ENCODE measurements around the gene ADGRV1. TPM values are rescaled to one million over a fixed set of nuclear protein-coding genes. Genes with fewer than 3 reads are reported as not detected.

ADGRV1 gene
- total and polyA plus RNA-seq, 9 of the 15 experiments (the other 6 are each of a cell fraction or from before 2014, with no cell fraction given) = 21.7 to 156 (median 58.2) TPM

GRCh38 chr5:90948969-90949368 is 390.4 kb downstream of the ADGRV1 start:
- Histone ChIP-seq H3K79me2 (ENCODE audit: control insufficient read depth, insufficient read depth, low read length) (no peaks in the 10 kb centered on the region), H3K4me2 (ENCODE audit: insufficient read depth, low read length) (no peak overlapping the region), H3K4me3 (no peak overlapping the region), H3K4me1 (replicated peaks in 1 of 2; ENCODE audit: control insufficient read depth in 2 of 2, insufficient read depth in 2 of 2, low read length in 2 of 2) (no peaks in the 10 kb centered on the region), H2AFZ (ENCODE audit: low read depth, low read length) (no peak overlapping the region), H3K27ac (ENCODE audit: extremely low read depth, low read depth, low read length) (no peak overlapping the region), H3K36me3 (ENCODE audit: control insufficient read depth, insufficient read depth, low read length) (no peaks in the 10 kb centered on the region), H3K9ac (ENCODE audit: insufficient read depth in 1 of 2, low read depth in 2 of 2, low read length in 2 of 2) (no peak overlapping the region), H3K9me1 (ENCODE audit: control insufficient read depth, insufficient read depth, low read length) (no peaks in the 10 kb centered on the region), H3K9me3 (replicated peaks; ENCODE audit: control insufficient read depth, insufficient read depth, low read depth, low read length) (no peaks in the 10 kb centered on the region), H3K27me3 (ENCODE audit: control insufficient read depth in 2 of 2, insufficient read depth in 2 of 2, low read length in 2 of 2) (no peaks in the 10 kb centered on the region), H4K20me1 (replicated peaks; ENCODE audit: control insufficient read depth, insufficient read depth, low read length) (no peaks in the 10 kb centered on the region)
- ChIA-PET POLR2A (no interaction called here), CTCF (ENCODE audit: low intra/inter-chr PET ratio) (no interaction called here)
- no TSS peak for BruUV-seq (replicated peaks)
- ATAC-seq (no peak), FAIRE-seq (no peak), DNase-seq (ENCODE audit: extremely low read depth in 1 of 4, low spot score in 3 of 4) (no peak)
- intact Hi-C loops (cut with micrococcal nuclease) = no loop called here
- in situ Hi-C loops (cut with MboI) = no loop called here
- 63% methylated on average over 2 of the region's 2 CpGs for WGBS (ENCODE audit: insufficient coverage, low coverage, missing lambda C conversion rate)
- TF ChIP-seq CBFB (CRISPR knock-in tag; IDR thresholded peaks at IDR 0.05) (no peak), GABPB1 (CRISPR knock-in tag; IDR thresholded peaks at IDR 0.05) (no peak), ZNF316 (IDR thresholded peaks at IDR 0.05) (peak; percentile 49), DIDO1 (tag; IDR thresholded peaks at IDR 0.05; ENCODE audit: low read depth) (no peak), ZNF280B (CRISPR knock-in tag; IDR thresholded peaks at IDR 0.05) (no peak), HEY1 (CRISPR knock-in tag; IDR thresholded peaks at IDR 0.05; ENCODE audit: borderline replicate concordance) (no peak), KDM4B (IDR thresholded peaks at IDR 0.05; ENCODE audit: borderline replicate concordance in 2 of 2, low read depth in 1 of 2) (no peak), GTF2A2 (tag; IDR thresholded peaks at IDR 0.05) (no peak), CREB5 (CRISPR knock-in tag; IDR thresholded peaks at IDR 0.05) (no peak), ESRRA (IDR thresholded peaks at IDR 0.05; ENCODE audit: borderline replicate concordance, low read depth) (no peak), C11orf30 (IDR thresholded peaks at IDR 0.05; ENCODE audit: low read depth) (peak; percentile 11; the same call in 1 of the 2 replicates), MAFG (tag; conservative IDR thresholded peaks at IDR 0.05) (0 out of 2 replicates have a peak, but pooled peaks have one; percentile 7), RBM14 (IDR thresholded peaks at IDR 0.05; ENCODE audit: borderline replicate concordance, insufficient read depth, low read depth, low read length) (no peak), POLR2G (IDR thresholded peaks at IDR 0.05; ENCODE audit: low read depth, low read length) (no peak), ZNF77 (CRISPR knock-in tag; IDR thresholded peaks at IDR 0.05) (no peak), TBP (optimal IDR thresholded peaks at IDR 0.05; ENCODE audit: low read depth, low read length) (no peak), MYNN (IDR thresholded peaks at IDR 0.05) (no peak), MYNN (CRISPR knock-in tag; IDR thresholded peaks at IDR 0.05) (no peak)
- TF ChIP-seq, protein P1, sequence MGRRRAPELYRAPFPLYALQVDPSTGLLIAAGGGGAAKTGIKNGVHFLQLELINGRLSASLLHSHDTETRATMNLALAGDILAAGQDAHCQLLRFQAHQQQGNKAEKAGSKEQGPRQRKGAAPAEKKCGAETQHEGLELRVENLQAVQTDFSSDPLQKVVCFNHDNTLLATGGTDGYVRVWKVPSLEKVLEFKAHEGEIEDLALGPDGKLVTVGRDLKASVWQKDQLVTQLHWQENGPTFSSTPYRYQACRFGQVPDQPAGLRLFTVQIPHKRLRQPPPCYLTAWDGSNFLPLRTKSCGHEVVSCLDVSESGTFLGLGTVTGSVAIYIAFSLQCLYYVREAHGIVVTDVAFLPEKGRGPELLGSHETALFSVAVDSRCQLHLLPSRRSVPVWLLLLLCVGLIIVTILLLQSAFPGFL (CRISPR knock-in tag; IDR thresholded peaks at IDR 0.05) = no peak

Data from K562 (cell line).